A673 (cell line): ENCODE data around the gene MYLIP. TPM values are rescaled to one million over a fixed set of nuclear protein-coding genes. Genes with fewer than 3 reads are reported as not detected.

Experiments
- BruUV-seq: library from RNA; stranded (reverse); fragments of 400-500 nt; replicated peaks from 2 replicates; lab custom pipeline; 2021; lab: Mats Ljungman, UMichigan
- CTCF ChIA-PET: fragments of 300-600 bp; sonication (Branson Sonifier 250); formaldehyde crosslinking; loops from one replicate; lab custom pipeline; 2022; ENCODE audit warnings: antibody characterized with exemption; lab: Charles Lee
- POLR2A ChIA-PET: fragments of 300-600 bp; sonication (Branson Sonifier 250); formaldehyde crosslinking; loops from one replicate; lab custom pipeline; 2022; ENCODE audit warnings: antibody characterized with exemption; ENCODE audit not compliant: low non-redundant PET; lab: Charles Lee
- DNase-seq: peaks from one replicate; pipeline ENCODE4 v3.0.0-alpha.2; 2015; ENCODE audit warnings: low spot score
- H3K27ac ChIP-seq: fragments of 200-600 bp; sonication (generic); 2 replicates; pipeline ENCODE4 v1.5.1; 2016; ENCODE audit warnings: mixed run types, low read depth, mild to moderate bottlenecking, mixed read lengths, antibody characterized with exemption, low read length; ENCODE audit not compliant: poor library complexity, severe bottlenecking
- H3K27me3 ChIP-seq: fragments of 200-600 bp; sonication (generic); replicated peaks from 2 replicates; pipeline ENCODE4 v1.6.1; 2017; ENCODE audit warnings: mixed run types, low read depth, mild to moderate bottlenecking, mixed read lengths, antibody characterized with exemption, low read length; ENCODE audit not compliant: insufficient read depth, poor library complexity
- H3K36me3 ChIP-seq: fragments of 200-600 bp; sonication (generic); 2 replicates; pipeline ENCODE4 v1.6.1; 2016; ENCODE audit warnings: mixed run types, mild to moderate bottlenecking, mixed read lengths, antibody characterized with exemption, low read length; ENCODE audit not compliant: insufficient read depth, poor library complexity, severe bottlenecking
- H3K4me1 ChIP-seq: fragments of 200-600 bp; sonication (generic); 2 replicates; pipeline ENCODE4 v1.6.1; 2017; ENCODE audit warnings: mixed run types, mild to moderate bottlenecking, mixed read lengths, antibody characterized with exemption, low read length; ENCODE audit not compliant: insufficient read depth, poor library complexity, severe bottlenecking
- H3K4me3 ChIP-seq: fragments of 200-600 bp; sonication (generic); 2 replicates; pipeline ENCODE4 v1.5.1; 2016; ENCODE audit warnings: low read depth, mixed run types, mild to moderate bottlenecking, mixed read lengths, low read length; ENCODE audit not compliant: poor library complexity, severe bottlenecking
- H3K9me3 ChIP-seq: fragments of 200-600 bp; sonication (generic); 2 replicates; pipeline ENCODE4 v1.6.1; 2016; ENCODE audit warnings: mixed run types, low read depth, mild to moderate bottlenecking, mixed read lengths, antibody characterized with exemption, low read length; ENCODE audit not compliant: poor library complexity, severe bottlenecking
- EZH2 ChIP-seq: fragments of 200-600 bp; sonication (generic); IDR thresholded peaks from 2 replicates; pipeline ENCODE4 v1.6.1; 2017; ENCODE audit warnings: borderline replicate concordance, low read depth, mild to moderate bottlenecking, mixed read lengths, antibody characterized with exemption, low read length; ENCODE audit not compliant: poor library complexity, severe bottlenecking
- intact Hi-C: fragments of 100-400 bp; cut with micrococcal nuclease; formaldehyde crosslinking; loops from one replicate; pipeline ENCODE4 v1.10.0; 2022; ENCODE audit not compliant: unreplicated experiment
- total RNA-seq: library from RNA; stranded (reverse); gene quantifications from 2 replicates; pipeline ENCODE4 v1.2.3, GENCODE V29; 2021
- TF ChIP-seq, protein P1 (sequence below): fragments of 300-800, 200-600 bp; sonication (generic); conservative IDR thresholded peaks from 2 replicates; pipeline ENCODE4 v1.5.1; 2017; ENCODE audit warnings: low read depth, mild to moderate bottlenecking, antibody characterized with exemption, low read length, moderate library complexity, mixed read lengths

MYLIP gene
- total RNA-seq, 1 experiment from 2014 or later: 22.4 TPM

DNA sequence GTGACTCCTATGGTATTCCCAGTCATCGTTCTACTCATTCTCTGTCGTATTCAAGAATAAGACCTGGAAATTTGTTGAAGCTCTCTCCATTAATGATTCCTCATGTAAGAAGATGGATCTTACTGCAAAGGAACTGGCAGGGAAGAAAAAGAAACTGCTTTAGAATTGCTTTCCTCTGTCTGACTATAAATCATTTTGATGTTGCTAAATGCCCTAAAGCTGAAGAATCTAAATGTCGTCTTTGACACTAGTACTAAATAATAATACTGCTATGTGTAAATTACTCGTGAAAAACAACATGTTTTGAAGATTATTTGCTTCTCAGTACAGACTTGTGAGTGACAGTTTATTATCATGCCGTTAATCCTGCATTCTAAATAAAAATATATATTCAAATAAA lies 20.5 kb upstream of the MYLIP start:
- POLR2A ChIA-PET: no interaction called here
- intact Hi-C loops: no loop called here
- H3K9me3 ChIP-seq: no peaks in the 10 kb centered on the region
- no peak overlapping the region for H3K27ac ChIP-seq
- CTCF ChIA-PET: no interaction called here
- no peaks in the 10 kb centered on the region for H3K36me3 ChIP-seq
- no peak for DNase-seq
- no peaks in the 10 kb centered on the region for H3K27me3 ChIP-seq
- no peak overlapping the region for H3K4me3 ChIP-seq
- H3K4me1 ChIP-seq: peaks cover 5% of the 10 kb centered on the region
- no peak for TF ChIP-seq EZH2
- TF ChIP-seq, protein P1, sequence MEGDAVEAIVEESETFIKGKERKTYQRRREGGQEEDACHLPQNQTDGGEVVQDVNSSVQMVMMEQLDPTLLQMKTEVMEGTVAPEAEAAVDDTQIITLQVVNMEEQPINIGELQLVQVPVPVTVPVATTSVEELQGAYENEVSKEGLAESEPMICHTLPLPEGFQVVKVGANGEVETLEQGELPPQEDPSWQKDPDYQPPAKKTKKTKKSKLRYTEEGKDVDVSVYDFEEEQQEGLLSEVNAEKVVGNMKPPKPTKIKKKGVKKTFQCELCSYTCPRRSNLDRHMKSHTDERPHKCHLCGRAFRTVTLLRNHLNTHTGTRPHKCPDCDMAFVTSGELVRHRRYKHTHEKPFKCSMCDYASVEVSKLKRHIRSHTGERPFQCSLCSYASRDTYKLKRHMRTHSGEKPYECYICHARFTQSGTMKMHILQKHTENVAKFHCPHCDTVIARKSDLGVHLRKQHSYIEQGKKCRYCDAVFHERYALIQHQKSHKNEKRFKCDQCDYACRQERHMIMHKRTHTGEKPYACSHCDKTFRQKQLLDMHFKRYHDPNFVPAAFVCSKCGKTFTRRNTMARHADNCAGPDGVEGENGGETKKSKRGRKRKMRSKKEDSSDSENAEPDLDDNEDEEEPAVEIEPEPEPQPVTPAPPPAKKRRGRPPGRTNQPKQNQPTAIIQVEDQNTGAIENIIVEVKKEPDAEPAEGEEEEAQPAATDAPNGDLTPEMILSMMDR: no peak
- no TSS peak for BruUV-seq

DNA sequence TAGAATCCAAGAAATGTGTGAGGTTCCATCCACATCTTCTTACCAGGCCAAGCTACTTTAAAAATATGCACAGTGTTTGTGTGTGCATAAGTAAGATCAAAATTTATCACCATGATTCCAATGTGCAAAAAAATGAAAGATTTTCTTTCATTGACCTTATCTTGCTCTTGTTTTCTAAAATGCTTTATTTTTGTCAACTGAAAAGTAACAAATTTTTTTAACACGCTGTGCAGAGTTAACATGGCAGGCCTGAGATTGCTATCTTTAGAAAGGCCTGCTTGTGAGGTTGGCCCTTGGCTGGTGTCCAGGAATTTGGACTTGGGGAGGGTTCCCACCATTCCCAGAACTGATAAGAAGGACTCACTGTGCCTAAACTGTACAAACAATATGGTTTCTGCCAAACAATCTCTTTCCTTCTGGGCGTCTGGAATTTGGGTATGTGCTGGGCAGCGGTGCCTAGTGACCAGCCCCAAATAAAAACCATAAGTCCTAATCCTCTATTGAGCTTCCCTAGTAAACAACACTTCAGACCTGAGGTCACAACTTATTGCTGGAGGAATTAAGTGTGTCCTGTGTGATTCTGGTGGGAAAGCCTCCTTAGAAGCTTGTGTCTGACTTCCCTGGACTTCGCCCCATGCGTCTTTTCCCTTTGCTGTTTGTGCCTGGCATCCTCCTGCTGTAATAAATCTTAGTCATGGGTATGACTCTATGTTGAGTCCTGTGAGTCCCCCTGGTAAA lies 19.8 kb upstream of the MYLIP start:
- no TSS peak for BruUV-seq
- intact Hi-C loops: no loop called here
- Histone ChIP-seq H3K27ac (no peak overlapping the region), H3K36me3 (no peaks in the 10 kb centered on the region), H3K27me3 (no peaks in the 10 kb centered on the region), H3K9me3 (no peaks in the 10 kb centered on the region), H3K4me3 (no peak overlapping the region), H3K4me1 (peaks cover 5% of the 10 kb centered on the region)
- no peak for DNase-seq
- ChIA-PET POLR2A (no interaction called here), CTCF (no interaction called here)
- TF ChIP-seq EZH2: no peak
- TF ChIP-seq, protein P1: no peak

DNA sequence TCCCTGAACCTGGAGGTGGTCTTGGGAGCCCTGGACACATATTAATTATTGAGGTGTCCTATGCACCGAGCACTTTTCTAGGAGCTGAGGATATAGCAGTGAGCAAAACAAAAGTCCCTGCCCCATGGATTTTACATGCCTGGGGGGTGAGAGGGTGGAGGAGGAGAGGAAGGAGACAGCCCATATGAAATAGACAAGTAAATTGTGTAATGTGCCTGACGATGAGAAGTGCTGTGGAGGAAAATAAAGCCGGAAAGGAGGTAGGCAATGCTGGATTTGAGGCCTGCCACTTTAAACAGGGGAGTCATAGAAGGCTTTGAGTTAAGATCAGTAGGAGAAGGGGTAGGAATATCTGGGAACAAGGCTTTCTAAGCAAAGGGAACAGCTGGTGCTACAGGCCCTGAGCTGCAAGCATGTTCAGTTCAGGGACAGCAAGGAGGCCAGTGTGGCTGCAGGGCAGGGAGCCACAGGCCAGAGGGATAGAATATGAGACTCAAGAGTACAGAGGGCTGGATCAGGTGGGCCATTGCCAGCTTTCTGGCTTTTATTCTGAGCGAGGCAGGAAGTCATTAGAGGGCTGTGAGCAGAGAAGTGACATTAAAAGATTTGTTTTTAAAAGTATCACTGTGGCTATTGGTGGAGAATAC lies 19.1 kb upstream of the MYLIP start:
- intact Hi-C loops: no loop called here
- CTCF ChIA-PET: no interaction called here
- Histone ChIP-seq H3K27ac (no peak overlapping the region), H3K9me3 (no peaks in the 10 kb centered on the region), H3K4me1 (peaks cover 5% of the 10 kb centered on the region), H3K36me3 (no peaks in the 10 kb centered on the region), H3K4me3 (no peak overlapping the region), H3K27me3 (no peaks in the 10 kb centered on the region)
- TF ChIP-seq, protein P1: no peak
- POLR2A ChIA-PET: no interaction called here
- no TSS peak for BruUV-seq
- no peak for DNase-seq
